ENCODE data around the gene TENT4A. TPM values are rescaled to one million over a fixed set of nuclear protein-coding genes. Genes with fewer than 3 reads are reported as not detected.

The TENT4A gene
- total RNA-seq, 4 donors from 2014 or later = 14.1 to 43.3 (median 27.2) TPM

DNA sequence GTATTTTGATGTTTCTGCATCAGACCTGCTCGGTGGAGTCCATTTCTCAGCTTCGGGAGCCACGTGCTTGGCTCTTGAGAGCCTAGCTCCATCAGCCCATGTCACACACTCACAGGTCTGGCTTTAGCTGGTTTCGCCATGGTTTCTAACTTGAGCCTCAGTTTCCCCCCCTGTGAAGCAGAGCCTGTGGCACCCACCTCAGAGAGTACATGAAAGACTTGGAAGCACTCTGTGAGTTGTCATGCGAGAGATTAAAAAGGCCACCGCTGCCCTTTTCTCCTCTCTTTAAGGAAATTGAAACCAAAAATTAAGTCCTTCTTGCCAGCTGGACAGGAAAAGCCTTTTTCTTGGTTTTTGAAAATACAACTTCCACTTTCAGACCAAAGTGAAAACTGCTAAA is 8.8 kb downstream of the TENT4A start:
- DNase-seq = no peak
- H3K36me3 ChIP-seq = no peaks in the 10 kb centered on the region
- intact Hi-C loops (cut with DNase I; ENCODE audit: low total_unique reads) = no loop called here
- H3K4me3 ChIP-seq = peak overlapping the region in 1 of 2 donors; percentile 25
- H3K9me3 ChIP-seq = no peaks in the 10 kb centered on the region
- H3K4me1 ChIP-seq = peaks cover 15 to 18% of the 10 kb centered on the region in 2 donors
- no peak for TF ChIP-seq POLR2A (IDR thresholded peaks at IDR 0.05)
- TF ChIP-seq, protein P1, sequence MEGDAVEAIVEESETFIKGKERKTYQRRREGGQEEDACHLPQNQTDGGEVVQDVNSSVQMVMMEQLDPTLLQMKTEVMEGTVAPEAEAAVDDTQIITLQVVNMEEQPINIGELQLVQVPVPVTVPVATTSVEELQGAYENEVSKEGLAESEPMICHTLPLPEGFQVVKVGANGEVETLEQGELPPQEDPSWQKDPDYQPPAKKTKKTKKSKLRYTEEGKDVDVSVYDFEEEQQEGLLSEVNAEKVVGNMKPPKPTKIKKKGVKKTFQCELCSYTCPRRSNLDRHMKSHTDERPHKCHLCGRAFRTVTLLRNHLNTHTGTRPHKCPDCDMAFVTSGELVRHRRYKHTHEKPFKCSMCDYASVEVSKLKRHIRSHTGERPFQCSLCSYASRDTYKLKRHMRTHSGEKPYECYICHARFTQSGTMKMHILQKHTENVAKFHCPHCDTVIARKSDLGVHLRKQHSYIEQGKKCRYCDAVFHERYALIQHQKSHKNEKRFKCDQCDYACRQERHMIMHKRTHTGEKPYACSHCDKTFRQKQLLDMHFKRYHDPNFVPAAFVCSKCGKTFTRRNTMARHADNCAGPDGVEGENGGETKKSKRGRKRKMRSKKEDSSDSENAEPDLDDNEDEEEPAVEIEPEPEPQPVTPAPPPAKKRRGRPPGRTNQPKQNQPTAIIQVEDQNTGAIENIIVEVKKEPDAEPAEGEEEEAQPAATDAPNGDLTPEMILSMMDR (IDR thresholded peaks at IDR 0.05) = no peak
- peak overlapping the region; percentile 24 to 56 for H3K27ac ChIP-seq
- H3K27me3 ChIP-seq = no peaks in the 10 kb centered on the region

GRCh38 chr5:6723122-6723815 is 10.0 kb downstream of the TENT4A start:
- intact Hi-C loops (cut with DNase I; ENCODE audit: low total_unique reads) = no loop called here
- TF ChIP-seq, protein P1 (IDR thresholded peaks at IDR 0.05) = no peak
- TF ChIP-seq POLR2A (IDR thresholded peaks at IDR 0.05) = no peak
- peaks cover 8 to 19% of the 10 kb centered on the region in 2 donors for H3K4me1 ChIP-seq
- no peaks in the 10 kb centered on the region for H3K9me3 ChIP-seq
- no peaks in the 10 kb centered on the region for H3K27me3 ChIP-seq
- H3K4me3 ChIP-seq = no peak overlapping the region
- H3K36me3 ChIP-seq = no peaks in the 10 kb centered on the region
- DNase-seq = no peak
- H3K27ac ChIP-seq = no peak overlapping the region

DNA sequence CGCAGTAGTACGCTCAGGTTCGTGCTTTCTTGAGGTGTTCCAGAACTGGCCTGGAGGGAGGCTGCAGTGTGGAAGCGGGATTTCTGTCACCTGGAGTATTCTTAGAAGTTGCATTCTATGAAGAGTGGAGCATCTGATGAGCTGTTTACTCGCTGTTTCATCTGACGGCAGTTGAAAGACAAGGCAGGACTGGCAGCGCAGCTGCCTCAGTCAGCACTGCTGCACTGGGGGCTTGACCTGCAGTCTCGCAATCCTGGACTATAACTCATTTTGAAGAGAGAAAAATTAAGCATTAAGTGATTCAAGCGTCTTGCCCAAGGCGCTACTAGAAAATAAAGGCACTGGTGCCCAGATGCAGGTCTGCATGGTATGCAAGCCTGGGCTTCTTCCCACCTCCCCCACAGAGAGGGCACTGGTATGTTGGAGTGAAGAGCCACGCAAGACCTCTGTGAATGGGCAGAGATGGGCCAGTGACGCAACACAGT is 10.6 kb downstream of the TENT4A start:
- DNase-seq = no peak
- no peak overlapping the region for H3K27ac ChIP-seq
- intact Hi-C loops (cut with DNase I; ENCODE audit: low total_unique reads) = no loop called here
- peaks cover 8 to 19% of the 10 kb centered on the region in 2 donors for H3K4me1 ChIP-seq
- H3K9me3 ChIP-seq = no peaks in the 10 kb centered on the region
- TF ChIP-seq POLR2A (IDR thresholded peaks at IDR 0.05) = no peak
- TF ChIP-seq, protein P1 (IDR thresholded peaks at IDR 0.05) = no peak
- H3K4me3 ChIP-seq = no peak overlapping the region
- no peaks in the 10 kb centered on the region for H3K36me3 ChIP-seq
- H3K27me3 ChIP-seq = no peaks in the 10 kb centered on the region

DNA sequence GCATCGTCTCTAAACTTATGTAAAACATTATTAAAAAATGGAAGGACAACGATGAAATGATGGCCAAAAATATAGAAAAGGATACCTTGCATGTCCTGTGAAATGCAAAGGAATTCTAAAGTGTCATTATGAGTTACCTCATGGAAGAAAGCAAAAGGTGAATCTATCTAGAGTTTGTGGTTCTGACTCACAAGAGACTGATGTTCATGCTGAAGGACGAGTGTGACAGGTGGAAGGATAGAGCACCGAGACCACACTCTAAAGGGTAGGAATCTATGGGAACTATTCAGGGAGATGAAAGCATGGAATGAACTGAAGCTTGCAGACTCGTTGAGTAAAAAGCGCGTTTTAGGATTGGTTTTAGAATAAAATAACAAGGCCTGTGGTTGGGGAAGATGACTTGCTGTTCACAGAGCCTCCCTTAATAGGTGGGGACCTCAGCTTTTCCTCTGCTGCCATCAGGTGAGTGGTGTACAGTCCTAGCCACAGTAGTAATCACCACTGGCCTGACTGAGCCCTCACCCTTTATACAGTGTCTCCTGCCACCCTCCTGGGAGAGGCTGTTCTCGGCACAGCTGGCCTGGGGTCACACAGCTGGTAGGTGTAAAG is 11.2 kb downstream of the TENT4A start:
- Histone ChIP-seq H3K27me3 (no peaks in the 10 kb centered on the region), H3K4me3 (no peak overlapping the region), H3K9me3 (no peaks in the 10 kb centered on the region), H3K4me1 (peaks cover 8 to 19% of the 10 kb centered on the region in 2 donors), H3K36me3 (no peaks in the 10 kb centered on the region), H3K27ac (no peak overlapping the region)
- no peak for DNase-seq
- intact Hi-C loops (cut with DNase I; ENCODE audit: low total_unique reads) = no loop called here
- no peak for TF ChIP-seq POLR2A (IDR thresholded peaks at IDR 0.05)

GRCh38 chr5:6725421-6725820 is 12.2 kb downstream of the TENT4A start:
- no peak overlapping the region for H3K4me3 ChIP-seq
- no peak for DNase-seq
- no peaks in the 10 kb centered on the region for H3K36me3 ChIP-seq

More at GRCh38 chr5:6725421-6725820, 12.2 kb downstream of the TENT4A start:
- H3K27ac ChIP-seq = no peak overlapping the region
- TF ChIP-seq, protein P1 (IDR thresholded peaks at IDR 0.05) = no peak
- no peak for TF ChIP-seq POLR2A (IDR thresholded peaks at IDR 0.05)
- H3K27me3 ChIP-seq = no peaks in the 10 kb centered on the region
- H3K4me1 ChIP-seq = peaks cover 8 to 19% of the 10 kb centered on the region in 2 donors
- intact Hi-C loops (cut with DNase I; ENCODE audit: low total_unique reads) = no loop called here
- no peaks in the 10 kb centered on the region for H3K9me3 ChIP-seq
